ENCODE results near the gene MYO15B. TPM values are rescaled to one million over a fixed set of nuclear protein-coding genes. Genes with fewer than 3 reads are reported as not detected.

MYO15B gene
- total RNA-seq, 1 experiment from 2014 or later = 0.34 TPM

DNA sequence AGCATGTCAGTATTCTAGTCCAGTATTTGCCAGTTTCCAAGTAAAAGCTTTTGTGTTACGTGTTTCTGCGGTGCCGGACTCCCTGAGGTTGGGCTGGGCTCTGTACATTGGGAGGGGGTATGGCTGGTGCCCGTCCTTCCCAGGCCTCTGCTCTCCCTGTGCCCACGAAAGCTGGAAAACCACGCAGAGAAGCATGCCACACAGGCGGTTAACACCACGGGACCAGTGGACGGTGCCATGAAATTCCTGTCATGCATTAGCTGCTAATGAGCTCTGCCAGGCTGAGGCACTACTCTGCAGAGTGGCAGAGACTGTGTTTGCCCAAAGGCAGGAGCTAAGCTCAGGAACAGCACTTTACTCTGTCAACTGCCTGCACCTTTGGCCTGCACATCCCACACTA is 53.7 kb downstream of the MYO15B start:
- no peak for DNase-seq (ENCODE audit: low read depth)
- in situ Hi-C loops (cut with HindIII; ENCODE audit: low pct_unique_long_range_greater_than_20kb, low sequenced_read_pairs) = no loop called here

GRCh38 chr17:75642182-75642783 is 54.7 kb downstream of the MYO15B start:
- in situ Hi-C loops (cut with HindIII; ENCODE audit: low pct_unique_long_range_greater_than_20kb, low sequenced_read_pairs) = no loop called here

DNA sequence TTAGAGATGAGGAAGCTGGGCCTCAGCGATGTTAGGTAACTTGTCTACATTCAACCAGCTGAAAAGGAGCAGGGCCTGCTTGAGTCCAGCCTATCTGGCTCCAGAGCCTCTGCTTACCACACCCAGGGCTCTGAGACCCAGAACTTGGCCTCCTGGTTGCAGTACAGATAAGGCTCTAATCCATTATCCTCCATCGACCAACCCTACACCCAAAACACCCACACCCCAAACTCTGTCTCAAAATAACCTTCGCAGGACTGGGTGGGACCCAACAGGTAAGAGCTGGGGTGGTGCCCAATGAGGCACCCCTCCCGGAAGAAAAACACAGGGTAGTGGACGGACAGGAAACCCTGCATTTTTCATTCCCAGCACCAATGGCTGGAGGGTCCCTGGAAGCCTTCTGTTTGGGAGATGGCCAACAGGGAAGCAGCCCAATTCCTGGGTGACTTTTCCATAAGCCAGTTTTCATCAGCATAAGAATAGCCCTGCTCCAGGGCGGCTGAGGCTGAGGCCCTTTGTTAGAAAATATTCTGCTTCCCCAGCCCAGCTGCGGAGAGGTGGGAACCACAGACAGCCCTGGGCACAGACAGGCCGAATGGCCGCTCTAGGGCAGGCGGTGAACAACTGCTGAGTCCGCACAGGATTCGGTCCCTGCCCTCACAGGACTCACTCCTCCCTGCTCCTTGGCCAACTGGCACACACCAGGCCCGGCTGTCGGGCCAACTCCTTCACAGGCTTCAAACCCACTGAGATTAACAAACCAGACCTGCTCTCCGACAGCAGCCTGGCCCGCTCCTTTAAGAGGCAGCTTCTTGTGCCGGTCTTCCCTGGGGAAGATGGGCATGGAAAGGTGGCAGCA is 55.4 kb downstream of the MYO15B start:
- in situ Hi-C loops (cut with HindIII; ENCODE audit: low pct_unique_long_range_greater_than_20kb, low sequenced_read_pairs) = no loop called here

More at GRCh38 chr17:75642182-75642783, 54.7 kb downstream of the MYO15B start:
- no peak for DNase-seq (ENCODE audit: low read depth)

DNA sequence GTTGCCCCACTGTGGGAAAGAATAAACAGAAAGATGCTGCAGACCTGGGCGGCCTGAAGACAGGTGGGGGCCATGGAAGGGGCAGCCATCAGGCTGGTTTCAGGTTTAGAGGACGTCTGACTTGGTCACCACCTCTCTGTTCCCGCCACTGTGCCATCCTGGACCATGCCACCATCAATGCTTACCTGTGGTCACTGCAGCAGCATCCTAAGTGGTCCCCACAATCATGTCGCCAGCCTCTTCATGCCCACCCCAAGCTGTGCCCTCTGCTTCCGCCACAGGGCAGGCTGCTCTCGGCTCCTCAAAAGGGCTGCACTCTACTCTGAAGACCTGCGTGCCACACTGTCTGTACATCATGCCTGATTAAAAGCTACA is 56.0 kb downstream of the MYO15B start:
- no peak for DNase-seq (ENCODE audit: low read depth)
- in situ Hi-C loops (cut with HindIII; ENCODE audit: low pct_unique_long_range_greater_than_20kb, low sequenced_read_pairs) = no loop called here

More for the DNA sequence above, 55.4 kb downstream of the MYO15B start:
- no peak for DNase-seq (ENCODE audit: low read depth)

GRCh38 chr17:75645501-75645888 is 57.9 kb downstream of the MYO15B start:
- peak; percentile 88 for DNase-seq (ENCODE audit: low read depth)
- in situ Hi-C loops (cut with HindIII; ENCODE audit: low pct_unique_long_range_greater_than_20kb, low sequenced_read_pairs) = no loop called here

GRCh38 chr17:75645889-75646637 is 58.5 kb downstream of the MYO15B start:
- in situ Hi-C loops (cut with HindIII; ENCODE audit: low pct_unique_long_range_greater_than_20kb, low sequenced_read_pairs) = no loop called here
- DNase-seq (ENCODE audit: low read depth) = peak; percentile 95

- in situ Hi-C loops (cut with HindIII; ENCODE audit: low pct_unique_long_range_greater_than_20kb, low sequenced_read_pairs) = no loop called here
- no peak for DNase-seq (ENCODE audit: low read depth)
Observed at GRCh38 chr17:75646638-75646992, 59.0 kb downstream of the MYO15B start.

GRCh38 chr17:75647061-75647460 is 59.5 kb downstream of the MYO15B start:
- in situ Hi-C loops (cut with HindIII; ENCODE audit: low pct_unique_long_range_greater_than_20kb, low sequenced_read_pairs) = no loop called here
- no peak for DNase-seq (ENCODE audit: low read depth)

- DNase-seq (ENCODE audit: low read depth) = no peak
- in situ Hi-C loops (cut with HindIII; ENCODE audit: low pct_unique_long_range_greater_than_20kb, low sequenced_read_pairs) = no loop called here
Observed at GRCh38 chr17:75647921-75648320, 60.3 kb downstream of the MYO15B start.

DNA sequence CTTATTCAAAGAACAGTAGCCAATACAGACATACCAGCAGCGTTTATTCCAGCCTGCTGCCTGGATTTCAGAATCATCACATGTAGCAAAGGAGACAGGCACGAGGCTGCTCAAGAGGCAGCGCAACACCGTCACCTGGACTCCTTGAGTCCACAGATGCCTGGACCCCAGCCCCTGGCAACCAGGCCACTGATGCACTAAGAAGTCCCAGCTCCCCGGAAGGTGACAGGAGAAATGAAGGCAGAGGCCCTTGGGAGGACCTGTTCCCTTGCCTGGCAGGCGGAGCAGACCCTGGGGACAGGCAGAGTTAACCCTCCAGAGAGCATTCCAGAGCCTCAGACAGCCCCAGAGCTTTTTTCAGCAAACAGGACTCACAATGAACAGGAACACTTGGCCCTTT is 62.1 kb downstream of the MYO15B start:
- no peak for DNase-seq (ENCODE audit: low read depth)
- in situ Hi-C loops (cut with HindIII; ENCODE audit: low pct_unique_long_range_greater_than_20kb, low sequenced_read_pairs) = no loop called here

- in situ Hi-C loops (cut with HindIII; ENCODE audit: low pct_unique_long_range_greater_than_20kb, low sequenced_read_pairs) = no loop called here
- DNase-seq (ENCODE audit: low read depth) = no peak
Observed at GRCh38 chr17:75650874-75651273, 63.3 kb downstream of the MYO15B start.

DNA sequence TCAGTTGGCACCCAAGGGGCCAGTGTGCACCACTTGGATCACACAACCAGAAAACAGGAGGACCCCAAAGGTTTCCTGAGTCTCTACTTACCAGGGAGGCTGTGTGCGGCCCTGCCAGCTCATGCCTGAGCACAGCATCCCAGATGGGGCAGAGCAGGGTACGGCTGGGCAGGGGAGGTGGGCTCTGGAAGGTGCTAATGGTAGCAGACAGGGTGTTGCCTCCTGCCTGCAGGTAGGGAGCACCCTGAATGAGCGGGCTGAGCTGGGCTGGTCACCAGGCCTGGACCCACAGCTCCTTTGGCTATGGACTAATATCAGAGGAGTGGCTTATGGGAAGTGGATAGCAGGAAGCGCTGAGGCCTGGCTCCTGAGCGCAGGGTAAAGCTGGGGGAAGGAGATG is 64.7 kb downstream of the MYO15B start:
- in situ Hi-C loops (cut with HindIII; ENCODE audit: low pct_unique_long_range_greater_than_20kb, low sequenced_read_pairs) = no loop called here
- no peak for DNase-seq (ENCODE audit: low read depth)

DNA sequence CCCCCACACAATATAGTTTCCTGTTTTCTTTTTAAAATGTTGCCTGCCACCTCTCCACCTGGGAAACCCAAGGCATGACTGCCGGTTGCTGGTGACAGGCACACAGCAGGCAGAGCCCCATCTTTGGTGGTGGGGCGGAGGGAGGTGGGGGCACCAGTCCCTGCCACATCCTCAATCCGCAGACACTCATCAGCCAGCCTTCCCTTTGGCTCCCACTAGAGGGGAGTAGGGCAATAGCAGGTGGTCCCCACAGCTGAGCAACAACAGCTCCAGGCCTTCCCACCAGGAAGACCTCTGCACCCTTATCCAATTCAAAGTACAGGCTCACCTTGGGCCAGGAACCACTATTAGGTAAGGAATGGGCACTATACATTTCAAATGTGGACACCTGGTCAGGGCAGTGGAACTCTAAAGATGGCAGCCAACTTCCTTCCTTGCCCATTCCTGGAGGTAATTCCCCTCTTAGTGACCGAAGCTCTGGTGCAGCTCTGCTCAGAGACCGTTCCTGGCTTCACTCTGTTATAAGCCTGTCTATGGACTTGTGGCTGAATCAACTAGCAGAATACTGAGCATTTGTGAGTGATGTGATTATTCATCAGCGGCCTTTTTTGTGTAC is 65.4 kb downstream of the MYO15B start:
- peak; percentile 33 for DNase-seq (ENCODE audit: low read depth)
- in situ Hi-C loops (cut with HindIII; ENCODE audit: low pct_unique_long_range_greater_than_20kb, low sequenced_read_pairs) = no loop called here

GRCh38 chr17:75654176-75654575 is 66.6 kb downstream of the MYO15B start:
- in situ Hi-C loops (cut with HindIII; ENCODE audit: low pct_unique_long_range_greater_than_20kb, low sequenced_read_pairs) = no loop called here
- DNase-seq (ENCODE audit: low read depth) = no peak

- in situ Hi-C loops (cut with HindIII; ENCODE audit: low pct_unique_long_range_greater_than_20kb, low sequenced_read_pairs) = no loop called here
- no peak for DNase-seq (ENCODE audit: low read depth)
Observed at GRCh38 chr17:75658237-75658636, 70.6 kb downstream of the MYO15B start.

GRCh38 chr17:75661531-75661930 is 73.9 kb downstream of the MYO15B start:
- DNase-seq (ENCODE audit: low read depth) = no peak
- in situ Hi-C loops (cut with HindIII; ENCODE audit: low pct_unique_long_range_greater_than_20kb, low sequenced_read_pairs) = no loop called here

GRCh38 chr17:75662511-75662910 is 74.9 kb downstream of the MYO15B start:
- no peak for DNase-seq (ENCODE audit: low read depth)
- in situ Hi-C loops (cut with HindIII; ENCODE audit: low pct_unique_long_range_greater_than_20kb, low sequenced_read_pairs) = no loop called here

DNA sequence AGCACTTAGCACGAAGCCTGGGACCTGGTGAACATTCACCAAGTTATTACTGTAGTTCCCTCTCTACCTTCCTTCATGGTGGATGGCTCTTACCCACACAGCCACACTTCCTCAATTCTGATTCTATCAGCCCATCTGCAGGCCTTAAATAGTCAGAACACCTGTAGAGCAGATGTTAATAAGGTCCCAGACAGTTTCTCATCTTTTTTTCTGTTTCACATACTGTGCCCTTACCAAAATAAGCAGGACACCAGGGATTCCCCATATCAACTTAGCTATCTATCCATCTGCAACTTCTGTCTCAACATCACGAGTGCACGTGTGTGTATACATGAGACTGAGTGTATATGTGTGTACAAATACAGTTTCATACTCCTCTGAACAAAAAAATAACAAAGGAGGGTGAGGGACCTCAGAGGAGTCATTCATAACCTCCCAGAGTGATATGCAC is 76.5 kb downstream of the MYO15B start:
- in situ Hi-C loops (cut with HindIII; ENCODE audit: low pct_unique_long_range_greater_than_20kb, low sequenced_read_pairs) = no loop called here
- no peak for DNase-seq (ENCODE audit: low read depth)

GRCh38 chr17:75665981-75666380 is 78.4 kb downstream of the MYO15B start:
- in situ Hi-C loops (cut with HindIII; ENCODE audit: low pct_unique_long_range_greater_than_20kb, low sequenced_read_pairs) = no loop called here
- DNase-seq (ENCODE audit: low read depth) = no peak
